GM12878 (cell line): Measurements from ENCODE around the gene UMOD. TPM values are rescaled to one million over a fixed set of nuclear protein-coding genes. Genes with fewer than 3 reads are reported as not detected.

Experiments
- ATAC-seq: fragments of 200-7000 bp; cut with Tn5 transposase; 3 replicates; pipeline ENCODE4 v1.9.1; 2020; ENCODE audit warnings: mild to moderate bottlenecking, moderate library complexity
- BruUV-seq: library from RNA; stranded (reverse); fragments of 400-500 nt; replicated peaks from 2 replicates; lab custom pipeline; 2021; lab: Mats Ljungman, UMichigan
- CTCF ChIA-PET: fragments of 300-600 bp; sonication (Branson Sonifier 250); formaldehyde crosslinking; extraction: SDS; loops from one replicate; lab custom pipeline; 2021; ENCODE audit warnings: inconsistent platforms; lab: Yijun Ruan, JAX
- POLR2A ChIA-PET: fragments of 350-600 bp; formaldehyde crosslinking; extraction: SDS; loops from one replicate; lab custom pipeline; 2021; ENCODE audit warnings: inconsistent platforms; lab: Charles Lee
- RAD21 ChIA-PET: fragments of 300-600 bp; sonication (Branson Sonifier 250); formaldehyde crosslinking; loops from one replicate; lab custom pipeline; 2023; ENCODE audit warnings: antibody characterized with exemption; ENCODE audit not compliant: unreplicated experiment; lab: Charles Lee
- SMC1A ChIA-PET: fragments of 300-600 bp; sonication (Branson Sonifier 250); formaldehyde crosslinking; loops from one replicate; lab custom pipeline; 2023; ENCODE audit not compliant: unreplicated experiment, uncharacterized antibody; lab: Charles Lee
- DNase-seq: peaks from one replicate; pipeline ENCODE4 v3.0.0-alpha.2; 2011; ENCODE audit warnings: low read depth, low spot score
- FAIRE-seq: peaks from 3 replicates; lab custom pipeline; 2011; peaks lifted over from hg19 to GRCh38; lab: Jason Lieb, UNC
- H2AFZ ChIP-seq: 2 replicates; pipeline ENCODE4 v1.6.0; 2011; ENCODE audit warnings: low read depth, low read length, control low read depth; ENCODE audit not compliant: control insufficient read depth
- H3K27ac ChIP-seq: 2 replicates; pipeline ENCODE4 v1.5.1; 2011; ENCODE audit warnings: control low read depth; ENCODE audit not compliant: control insufficient read depth, insufficient read depth
- H3K27me3 ChIP-seq, 2 experiments: replicated peaks in 1 of 2; 2 replicates each; pipeline versions ENCODE4 v1.6.0 to v1.6.1; 2011; ENCODE audit warnings: low read length in 1 of 2; ENCODE audit not compliant: control insufficient read depth in 2 of 2, insufficient read depth in 2 of 2
- H3K36me3 ChIP-seq, 2 experiments: 2 replicates each; pipeline ENCODE4 v1.5.1; 2011; ENCODE audit warnings: low read length in 1 of 2; ENCODE audit not compliant: control insufficient read depth in 2 of 2, insufficient read depth in 2 of 2
- H3K4me1 ChIP-seq: 2 replicates; pipeline ENCODE4 v1.6.1; 2011; ENCODE audit warnings: mild to moderate bottlenecking, low read length, moderate library complexity, mixed read lengths; ENCODE audit not compliant: control insufficient read depth, insufficient read depth
- H3K4me2 ChIP-seq: 2 replicates; pipeline ENCODE4 v1.6.0; 2011; ENCODE audit warnings: control low read depth; ENCODE audit not compliant: control insufficient read depth, insufficient read depth
- H3K4me3 ChIP-seq: fragments of 200-600 bp; sonication (generic); 2 replicates; pipeline ENCODE4 v1.5.1; 2016
- H3K79me2 ChIP-seq: 2 replicates; pipeline ENCODE4 v1.6.0; 2011; ENCODE audit warnings: low read length; ENCODE audit not compliant: control insufficient read depth, insufficient read depth
- H3K9ac ChIP-seq: 2 replicates; pipeline ENCODE4 v1.8.0; 2011; ENCODE audit warnings: low read length, control low read depth, mixed read lengths; ENCODE audit not compliant: control insufficient read depth, insufficient read depth
- H3K9me3 ChIP-seq: replicated peaks from 3 replicates; pipeline ENCODE4 v1.5.1; 2011; ENCODE audit warnings: mild to moderate bottlenecking, low read length; ENCODE audit not compliant: control insufficient read depth, insufficient read depth
- H4K20me1 ChIP-seq: 2 replicates; pipeline ENCODE4 v1.6.0; 2011; ENCODE audit not compliant: control insufficient read depth, insufficient read depth
- BMI1 ChIP-seq: fragments of 450-650 bp; IDR thresholded peaks from 2 replicates; pipeline ENCODE4 v1.6.1; 2016; ENCODE audit warnings: mild to moderate bottlenecking, moderate library complexity, borderline replicate concordance
- EGR1 ChIP-seq, 2 experiments: IDR thresholded peaks; 1 replicate in 1 of 2; 2 replicates in 1 of 2; pipeline ENCODE4 v1.6.1; 2011 to 2012; ENCODE audit warnings: low read depth in 2 of 2, low read length in 2 of 2, borderline replicate concordance in 1 of 2, mild to moderate bottlenecking in 1 of 2, moderate library complexity in 1 of 2
- KLF5 ChIP-seq: fragments of 450-650 bp; IDR thresholded peaks from 2 replicates; pipeline ENCODE4 v1.6.1; 2014; ENCODE audit warnings: mild to moderate bottlenecking; ENCODE audit not compliant: partially characterized antibody
- TCF12 ChIP-seq: IDR thresholded peaks from 2 replicates; pipeline ENCODE4 v1.6.1; 2011; ENCODE audit warnings: low read depth, mild to moderate bottlenecking, low read length
- ZNF274 ChIP-seq: IDR thresholded peaks from one replicate; pipeline ENCODE4 v1.8.0; 2011; ENCODE audit not compliant: insufficient read length, insufficient read depth
- WGBS: methylation state at CpG from one replicate; pipeline ENCODE4 v1.1.6; 2016; ENCODE audit warnings: low lambda C conversion rate; ENCODE audit not compliant: insufficient replicate concordance, insufficient coverage; ENCODE audit errors: missing lambda C conversion rate; 5-methylcytosine and 5-hydroxymethylcytosine counted together
- in situ Hi-C: fragments of 300-500 bp; cut with MboI; formaldehyde crosslinking; loops from 9 replicates; pipeline ENCODE4 v1.14.3; 2018; ENCODE audit warnings: mixed read lengths
- intact Hi-C: fragments of 100-400 bp; cut with micrococcal nuclease; formaldehyde crosslinking; loops from one replicate; pipeline ENCODE4 v1.14.2; 2022; ENCODE audit not compliant: unreplicated experiment
- polyA plus RNA-seq, 11 experiments: library from polyadenylated mRNA; depleted of rRNA in 4 of 11; unstranded in 6 of 11; stranded (reverse) in 5 of 11; fragments of >200 nt; fragmentation: Nextera tagmentation in 4 of 11; fragmentation: Illumina TruSeq in 1 of 11; extraction: Ambion mirVana in 4 of 11; extraction: Trizol in 1 of 11; gene quantifications; 1 replicate in 1 of 11; 2 replicates in 10 of 11; pipeline versions ENCODE4 v1.2.1 to v1.2.3, GENCODE V29; 2011 to 2016; ENCODE audit warnings: inconsistent platforms in 2 of 11, missing spikeins in 2 of 11, low read depth in 1 of 11
- total RNA-seq, 4 experiments: library from RNA; depleted of rRNA in 3 of 4; stranded (reverse); fragments of >200 nt in 3 of 4; fragmentation: Illumina TruSeq in 1 of 4; extraction: Trizol in 1 of 4; gene quantifications; 2 replicates each; pipeline versions ENCODE4 v1.2.1 to v1.2.3, GENCODE V29; 2013 to 2021
- TF ChIP-seq, protein P1 (sequence below): fragments of 450-650 bp; IDR thresholded peaks from 2 replicates; pipeline ENCODE4 v1.6.1; 2014; ENCODE audit warnings: mild to moderate bottlenecking
- TF ChIP-seq, protein P2 (sequence below): fragments of 450-650 bp; IDR thresholded peaks from 2 replicates; pipeline ENCODE4 v1.6.1; 2017; ENCODE audit warnings: mild to moderate bottlenecking, moderate library complexity
- TF ChIP-seq, protein P3 (sequence below): IDR thresholded peaks from 2 replicates; pipeline ENCODE4 v1.6.1; 2012; ENCODE audit warnings: mild to moderate bottlenecking, low read depth, low read length
- TF ChIP-seq, protein P4 (sequence below): IDR thresholded peaks from 2 replicates; pipeline ENCODE4 v1.6.1; 2011; ENCODE audit warnings: low read depth, mild to moderate bottlenecking, low read length, moderate library complexity, borderline replicate concordance; ENCODE audit errors: extremely low read depth

The UMOD gene
- total and polyA plus RNA-seq, 10 of the 15 experiments (the other 5 are each of a cell fraction or from before 2014, with no cell fraction given): not detected

DNA sequence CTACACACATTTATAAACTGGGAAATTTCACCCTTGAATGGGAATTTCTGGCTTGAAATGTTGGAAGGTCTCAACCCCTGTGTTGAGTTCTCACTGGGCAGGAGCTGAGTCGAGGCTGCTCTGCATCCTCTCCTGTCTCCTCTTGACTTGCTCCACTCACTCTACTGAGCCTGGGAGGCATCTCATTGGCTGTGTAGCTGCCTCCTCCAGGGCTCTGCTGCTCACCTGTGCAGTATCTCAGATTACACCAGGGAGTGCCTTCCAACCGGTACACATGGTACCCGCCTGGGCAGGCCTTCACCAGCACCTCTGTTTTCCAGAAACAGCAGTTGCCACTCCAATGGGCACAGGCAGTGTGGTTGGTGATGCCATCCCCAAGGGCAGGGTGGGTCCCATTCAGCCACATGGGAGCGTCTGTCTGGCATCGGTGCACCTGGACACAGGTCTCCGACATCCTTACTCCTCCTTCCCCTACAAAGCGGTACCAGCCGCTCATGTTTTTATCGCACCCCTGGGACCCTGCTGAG is 28.9 kb downstream of the UMOD start:
- intact Hi-C loops (no loop called here), in situ Hi-C loops (no loop called here)
- WGBS: 61% methylated on average over 9 of the region's 9 CpGs
- Histone ChIP-seq H3K9ac (no peak overlapping the region), H2AFZ (no peak overlapping the region), H3K36me3 (no peaks in the 10 kb centered on the region)
- ChIA-PET CTCF (interaction anchor here (1.2 kb wide), 1 partner anchor 9 kb away, joined by 3 read pairs; no protein-coding TSS in a partner anchor), POLR2A (no interaction called here)
- DNase-seq: no peak
- no TSS peak for BruUV-seq
- no peak for TF ChIP-seq BMI1
- TF ChIP-seq KLF5: no peak
- no peak for TF ChIP-seq EGR1 (IDR thresholded peaks at IDR 0.05; ENCODE audit: borderline replicate concordance in 1 of 2, low read depth in 2 of 2, low read length in 2 of 2)
- TF ChIP-seq, protein P1, sequence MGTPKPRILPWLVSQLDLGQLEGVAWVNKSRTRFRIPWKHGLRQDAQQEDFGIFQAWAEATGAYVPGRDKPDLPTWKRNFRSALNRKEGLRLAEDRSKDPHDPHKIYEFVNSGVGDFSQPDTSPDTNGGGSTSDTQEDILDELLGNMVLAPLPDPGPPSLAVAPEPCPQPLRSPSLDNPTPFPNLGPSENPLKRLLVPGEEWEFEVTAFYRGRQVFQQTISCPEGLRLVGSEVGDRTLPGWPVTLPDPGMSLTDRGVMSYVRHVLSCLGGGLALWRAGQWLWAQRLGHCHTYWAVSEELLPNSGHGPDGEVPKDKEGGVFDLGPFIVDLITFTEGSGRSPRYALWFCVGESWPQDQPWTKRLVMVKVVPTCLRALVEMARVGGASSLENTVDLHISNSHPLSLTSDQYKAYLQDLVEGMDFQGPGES: no peak
- TF ChIP-seq TCF12: no peak
- TF ChIP-seq, protein P2, sequence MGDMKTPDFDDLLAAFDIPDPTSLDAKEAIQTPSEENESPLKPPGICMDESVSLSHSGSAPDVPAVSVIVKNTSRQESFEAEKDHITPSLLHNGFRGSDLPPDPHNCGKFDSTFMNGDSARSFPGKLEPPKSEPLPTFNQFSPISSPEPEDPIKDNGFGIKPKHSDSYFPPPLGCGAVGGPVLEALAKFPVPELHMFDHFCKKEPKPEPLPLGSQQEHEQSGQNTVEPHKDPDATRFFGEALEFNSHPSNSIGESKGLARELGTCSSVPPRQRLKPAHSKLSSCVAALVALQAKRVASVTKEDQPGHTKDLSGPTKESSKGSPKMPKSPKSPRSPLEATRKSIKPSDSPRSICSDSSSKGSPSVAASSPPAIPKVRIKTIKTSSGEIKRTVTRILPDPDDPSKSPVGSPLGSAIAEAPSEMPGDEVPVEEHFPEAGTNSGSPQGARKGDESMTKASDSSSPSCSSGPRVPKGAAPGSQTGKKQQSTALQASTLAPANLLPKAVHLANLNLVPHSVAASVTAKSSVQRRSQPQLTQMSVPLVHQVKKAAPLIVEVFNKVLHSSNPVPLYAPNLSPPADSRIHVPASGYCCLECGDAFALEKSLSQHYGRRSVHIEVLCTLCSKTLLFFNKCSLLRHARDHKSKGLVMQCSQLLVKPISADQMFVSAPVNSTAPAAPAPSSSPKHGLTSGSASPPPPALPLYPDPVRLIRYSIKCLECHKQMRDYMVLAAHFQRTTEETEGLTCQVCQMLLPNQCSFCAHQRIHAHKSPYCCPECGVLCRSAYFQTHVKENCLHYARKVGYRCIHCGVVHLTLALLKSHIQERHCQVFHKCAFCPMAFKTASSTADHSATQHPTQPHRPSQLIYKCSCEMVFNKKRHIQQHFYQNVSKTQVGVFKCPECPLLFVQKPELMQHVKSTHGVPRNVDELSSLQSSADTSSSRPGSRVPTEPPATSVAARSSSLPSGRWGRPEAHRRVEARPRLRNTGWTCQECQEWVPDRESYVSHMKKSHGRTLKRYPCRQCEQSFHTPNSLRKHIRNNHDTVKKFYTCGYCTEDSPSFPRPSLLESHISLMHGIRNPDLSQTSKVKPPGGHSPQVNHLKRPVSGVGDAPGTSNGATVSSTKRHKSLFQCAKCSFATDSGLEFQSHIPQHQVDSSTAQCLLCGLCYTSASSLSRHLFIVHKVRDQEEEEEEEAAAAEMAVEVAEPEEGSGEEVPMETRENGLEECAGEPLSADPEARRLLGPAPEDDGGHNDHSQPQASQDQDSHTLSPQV: no peak
- TF ChIP-seq, protein P3, sequence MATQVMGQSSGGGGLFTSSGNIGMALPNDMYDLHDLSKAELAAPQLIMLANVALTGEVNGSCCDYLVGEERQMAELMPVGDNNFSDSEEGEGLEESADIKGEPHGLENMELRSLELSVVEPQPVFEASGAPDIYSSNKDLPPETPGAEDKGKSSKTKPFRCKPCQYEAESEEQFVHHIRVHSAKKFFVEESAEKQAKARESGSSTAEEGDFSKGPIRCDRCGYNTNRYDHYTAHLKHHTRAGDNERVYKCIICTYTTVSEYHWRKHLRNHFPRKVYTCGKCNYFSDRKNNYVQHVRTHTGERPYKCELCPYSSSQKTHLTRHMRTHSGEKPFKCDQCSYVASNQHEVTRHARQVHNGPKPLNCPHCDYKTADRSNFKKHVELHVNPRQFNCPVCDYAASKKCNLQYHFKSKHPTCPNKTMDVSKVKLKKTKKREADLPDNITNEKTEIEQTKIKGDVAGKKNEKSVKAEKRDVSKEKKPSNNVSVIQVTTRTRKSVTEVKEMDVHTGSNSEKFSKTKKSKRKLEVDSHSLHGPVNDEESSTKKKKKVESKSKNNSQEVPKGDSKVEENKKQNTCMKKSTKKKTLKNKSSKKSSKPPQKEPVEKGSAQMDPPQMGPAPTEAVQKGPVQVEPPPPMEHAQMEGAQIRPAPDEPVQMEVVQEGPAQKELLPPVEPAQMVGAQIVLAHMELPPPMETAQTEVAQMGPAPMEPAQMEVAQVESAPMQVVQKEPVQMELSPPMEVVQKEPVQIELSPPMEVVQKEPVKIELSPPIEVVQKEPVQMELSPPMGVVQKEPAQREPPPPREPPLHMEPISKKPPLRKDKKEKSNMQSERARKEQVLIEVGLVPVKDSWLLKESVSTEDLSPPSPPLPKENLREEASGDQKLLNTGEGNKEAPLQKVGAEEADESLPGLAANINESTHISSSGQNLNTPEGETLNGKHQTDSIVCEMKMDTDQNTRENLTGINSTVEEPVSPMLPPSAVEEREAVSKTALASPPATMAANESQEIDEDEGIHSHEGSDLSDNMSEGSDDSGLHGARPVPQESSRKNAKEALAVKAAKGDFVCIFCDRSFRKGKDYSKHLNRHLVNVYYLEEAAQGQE: no peak
- TF ChIP-seq, protein P4, sequence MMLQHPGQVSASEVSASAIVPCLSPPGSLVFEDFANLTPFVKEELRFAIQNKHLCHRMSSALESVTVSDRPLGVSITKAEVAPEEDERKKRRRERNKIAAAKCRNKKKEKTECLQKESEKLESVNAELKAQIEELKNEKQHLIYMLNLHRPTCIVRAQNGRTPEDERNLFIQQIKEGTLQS: no peak
- TF ChIP-seq ZNF274: no peak
- TF ChIP-seq, all 136 proteins: peak for 0
- Histone ChIP-seq H3K27ac (no peak overlapping the region), H3K4me2 (no peak overlapping the region), H3K4me3 (no peak overlapping the region), H4K20me1 (no peaks in the 10 kb centered on the region), H3K9me3 (no peaks in the 10 kb centered on the region), H3K27me3 (no peaks in the 10 kb centered on the region), H3K4me1 (no peaks in the 10 kb centered on the region), H3K79me2 (no peaks in the 10 kb centered on the region)
- no peak for FAIRE-seq
- SMC1A ChIA-PET: interaction anchor here (1.2 kb wide), 1 partner anchor 12 kb away, joined by 3 read pairs; no protein-coding TSS in a partner anchor
- no peak for ATAC-seq
- RAD21 ChIA-PET: no interaction called here
